Measurements from ENCODE around the gene LIMK1.
"Not testable (repeated sequence)": the region's sequence is repeated elsewhere in the genome, so short reads cannot be mapped to it uniquely, and the experiment has no call there.

The LIMK1 gene

GRCh38 chr7:74157605-74158004, 74.0 kb downstream of the LIMK1 start:
- no peak overlapping the region for H3K4me3 ChIP-seq (ENCODE audit: low read depth, low read length)
- DNase-seq (ENCODE audit: low read depth), result no peak
- TF ChIP-seq CTCF (IDR thresholded peaks at IDR 0.05; ENCODE audit: insufficient read depth, low read depth, low read length, missing control alignments), result no peak

- no peak for TF ChIP-seq CTCF (IDR thresholded peaks at IDR 0.05; ENCODE audit: insufficient read depth, low read depth, low read length, missing control alignments)
- no peak for DNase-seq (ENCODE audit: low read depth)
- H3K4me3 ChIP-seq (ENCODE audit: low read depth, low read length), result no peak overlapping the region
These were observed 81.4 kb downstream of the LIMK1 start for GRCh38 chr7:74164985-74165456.

- DNase-seq (ENCODE audit: low read depth), result no peak
- H3K4me3 ChIP-seq (ENCODE audit: low read depth, low read length), result no peak overlapping the region
- no peak for TF ChIP-seq CTCF (IDR thresholded peaks at IDR 0.05; ENCODE audit: insufficient read depth, low read depth, low read length, missing control alignments)
These were observed 82.4 kb downstream of the LIMK1 start for GRCh38 chr7:74165867-74166593.

- not testable (repeated sequence) for DNase-seq (ENCODE audit: low read depth); H3K4me3 ChIP-seq (ENCODE audit: low read depth, low read length)
These were observed 83.7 kb downstream of the LIMK1 start for GRCh38 chr7:74167324-74167723.
